SK-N-SH treated with all-trans-retinoic acid at 6 μM for 48 hours (cell line): Measurements from ENCODE around the gene HTR1A.

Source experiments
- ATAC-seq: fragments of 200-7000 bp; cut with Tn5 transposase; 3 replicates; pipeline ENCODE4 v1.9.1; 2020; ENCODE audit warnings: mild to moderate bottlenecking, moderate library complexity
- ARNTL ChIP-seq: fragments of 450-650 bp; formaldehyde crosslinking; IDR thresholded peaks from 2 replicates; pipeline ENCODE4 v1.5.0; 2020; ENCODE audit warnings: low read depth, mild to moderate bottlenecking, moderate library complexity, borderline replicate concordance
- BACH2 ChIP-seq: fragments of 250-450 bp; sonication (Bioruptor Pico); IDR thresholded peaks from 2 replicates; pipeline ENCODE4 v1.9.0; 2021; ENCODE audit warnings: mild to moderate bottlenecking, borderline replicate concordance
- CSDC2 ChIP-seq: fragments of 250-450 bp; sonication (Bioruptor Pico); IDR thresholded peaks from 2 replicates; pipeline ENCODE4 v1.5.0; 2020; ENCODE audit warnings: mild to moderate bottlenecking, moderate library complexity
- ESRRG ChIP-seq: fragments of 250-450 bp; sonication (Bioruptor Pico); IDR thresholded peaks from 2 replicates; pipeline ENCODE4 v1.6.1; 2021; ENCODE audit warnings: mild to moderate bottlenecking
- GLIS3 ChIP-seq: fragments of 250-450 bp; sonication (Bioruptor Pico); IDR thresholded peaks from 2 replicates; pipeline ENCODE4 v1.5.0; 2020; ENCODE audit warnings: mild to moderate bottlenecking, moderate library complexity
- ISL1 ChIP-seq: fragments of 250-450 bp; sonication (Bioruptor Pico); IDR thresholded peaks from 2 replicates; pipeline ENCODE4 v2.1.2; 2022; ENCODE audit warnings: mild to moderate bottlenecking, moderate library complexity
- OSR1 ChIP-seq: fragments of 250-450 bp; sonication (Bioruptor Pico); IDR thresholded peaks from 2 replicates; pipeline ENCODE4 v1.8.0; 2022; ENCODE audit warnings: moderate library complexity, mild to moderate bottlenecking, inconsistent platforms
- RARB ChIP-seq: fragments of 250-450 bp; sonication (Bioruptor Pico); IDR thresholded peaks from 2 replicates; pipeline ENCODE4 v1.8.0; 2021; ENCODE audit warnings: mild to moderate bottlenecking, moderate library complexity
- SNAI2 ChIP-seq: fragments of 250-450 bp; sonication (Bioruptor Pico); IDR thresholded peaks from 2 replicates; pipeline ENCODE4 v1.5.0; 2020; ENCODE audit warnings: mild to moderate bottlenecking, moderate library complexity
- TOX ChIP-seq: fragments of 250-450 bp; sonication (Bioruptor Pico); IDR thresholded peaks from 2 replicates; pipeline ENCODE4 v1.8.0; 2021; ENCODE audit warnings: mild to moderate bottlenecking, moderate library complexity, borderline replicate concordance
- ZFP3 ChIP-seq: fragments of 250-450 bp; sonication (Bioruptor Pico); IDR thresholded peaks from 2 replicates; pipeline ENCODE4 v1.5.0; 2020; ENCODE audit warnings: mild to moderate bottlenecking, moderate library complexity
- ZFP30 ChIP-seq: fragments of 450-650 bp; formaldehyde crosslinking; IDR thresholded peaks from 2 replicates; pipeline ENCODE4 v1.5.0; 2022; ENCODE audit warnings: mild to moderate bottlenecking, moderate library complexity
- ZNF565 ChIP-seq: fragments of 450-650 bp; formaldehyde crosslinking; conservative IDR thresholded peaks from 2 replicates; pipeline ENCODE4 v1.5.0; 2020; ENCODE audit warnings: low read depth, mild to moderate bottlenecking, moderate library complexity
- ZNF70 ChIP-seq: fragments of 450-650 bp; formaldehyde crosslinking; IDR thresholded peaks from 2 replicates; pipeline ENCODE4 v1.5.0; 2020; ENCODE audit warnings: mild to moderate bottlenecking, moderate library complexity
- TF ChIP-seq, protein P1 (sequence below): fragments of 250-450 bp; sonication (Bioruptor Pico); IDR thresholded peaks from 2 replicates; pipeline ENCODE4 v1.5.1; 2021; ENCODE audit warnings: mild to moderate bottlenecking, moderate library complexity
- TF ChIP-seq, protein P2 (sequence below): fragments of 250-450 bp; sonication (Bioruptor Pico); IDR thresholded peaks from 2 replicates; pipeline ENCODE4 v1.8.0; 2021; ENCODE audit warnings: low read depth, mild to moderate bottlenecking, moderate library complexity, borderline replicate concordance
- TF ChIP-seq, protein P3 (sequence below): fragments of 250-450 bp; sonication (Bioruptor Pico); IDR thresholded peaks from 2 replicates; pipeline ENCODE4 v1.5.1; 2020; ENCODE audit warnings: low read depth, mild to moderate bottlenecking, moderate library complexity
- TF ChIP-seq, protein P4 (sequence below): fragments of 250-450 bp; sonication (Bioruptor Pico); IDR thresholded peaks from 2 replicates; pipeline ENCODE4 v1.5.0; 2020; ENCODE audit warnings: mild to moderate bottlenecking, moderate library complexity
- TF ChIP-seq, protein P5 (sequence below): fragments of 250-450 bp; sonication (Bioruptor Pico); IDR thresholded peaks from 2 replicates; pipeline ENCODE4 v1.8.0; 2020; ENCODE audit warnings: mild to moderate bottlenecking, moderate library complexity, borderline replicate concordance

The HTR1A gene

DNA sequence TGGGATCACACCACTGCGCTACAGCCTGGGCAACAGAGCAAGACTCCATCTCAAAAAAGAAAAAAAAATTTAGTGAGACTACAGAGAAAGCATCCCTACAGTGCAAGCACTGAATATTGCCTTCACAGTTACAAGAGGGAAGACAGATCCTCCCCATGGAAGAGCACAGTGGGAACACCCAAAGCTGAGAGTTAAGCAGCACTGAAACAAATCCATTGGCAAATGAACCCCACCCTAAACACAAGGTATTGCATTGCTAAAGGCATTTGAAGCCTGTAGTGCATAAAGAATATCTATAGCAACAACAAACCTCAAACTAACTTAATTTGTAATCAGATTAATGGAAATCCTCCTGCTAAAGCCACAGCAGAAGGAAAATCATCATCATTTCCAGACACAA is 27.1 kb downstream of the HTR1A start (continued):
- TF ChIP-seq, protein P1, sequence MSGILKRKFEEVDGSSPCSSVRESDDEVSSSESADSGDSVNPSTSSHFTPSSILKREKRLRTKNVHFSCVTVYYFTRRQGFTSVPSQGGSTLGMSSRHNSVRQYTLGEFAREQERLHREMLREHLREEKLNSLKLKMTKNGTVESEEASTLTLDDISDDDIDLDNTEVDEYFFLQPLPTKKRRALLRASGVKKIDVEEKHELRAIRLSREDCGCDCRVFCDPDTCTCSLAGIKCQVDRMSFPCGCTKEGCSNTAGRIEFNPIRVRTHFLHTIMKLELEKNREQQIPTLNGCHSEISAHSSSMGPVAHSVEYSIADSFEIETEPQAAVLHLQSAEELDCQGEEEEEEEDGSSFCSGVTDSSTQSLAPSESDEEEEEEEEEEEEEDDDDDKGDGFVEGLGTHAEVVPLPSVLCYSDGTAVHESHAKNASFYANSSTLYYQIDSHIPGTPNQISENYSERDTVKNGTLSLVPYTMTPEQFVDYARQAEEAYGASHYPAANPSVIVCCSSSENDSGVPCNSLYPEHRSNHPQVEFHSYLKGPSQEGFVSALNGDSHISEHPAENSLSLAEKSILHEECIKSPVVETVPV (CRISPR knock-in tag) = no peak
- TF ChIP-seq ZNF70 = no peak
- no peak for TF ChIP-seq ISL1 (CRISPR knock-in tag)
- TF ChIP-seq, protein P2, sequence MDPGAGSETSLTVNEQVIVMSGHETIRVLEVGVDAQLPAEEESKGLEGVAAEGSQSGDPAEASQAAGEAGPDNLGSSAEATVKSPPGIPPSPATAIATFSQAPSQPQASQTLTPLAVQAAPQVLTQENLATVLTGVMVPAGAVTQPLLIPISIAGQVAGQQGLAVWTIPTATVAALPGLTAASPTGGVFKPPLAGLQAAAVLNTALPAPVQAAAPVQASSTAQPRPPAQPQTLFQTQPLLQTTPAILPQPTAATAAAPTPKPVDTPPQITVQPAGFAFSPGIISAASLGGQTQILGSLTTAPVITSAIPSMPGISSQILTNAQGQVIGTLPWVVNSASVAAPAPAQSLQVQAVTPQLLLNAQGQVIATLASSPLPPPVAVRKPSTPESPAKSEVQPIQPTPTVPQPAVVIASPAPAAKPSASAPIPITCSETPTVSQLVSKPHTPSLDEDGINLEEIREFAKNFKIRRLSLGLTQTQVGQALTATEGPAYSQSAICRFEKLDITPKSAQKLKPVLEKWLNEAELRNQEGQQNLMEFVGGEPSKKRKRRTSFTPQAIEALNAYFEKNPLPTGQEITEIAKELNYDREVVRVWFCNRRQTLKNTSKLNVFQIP = no peak
- TF ChIP-seq OSR1 (CRISPR knock-in tag) = no peak
- no peak for TF ChIP-seq SNAI2 (CRISPR knock-in tag)

DNA sequence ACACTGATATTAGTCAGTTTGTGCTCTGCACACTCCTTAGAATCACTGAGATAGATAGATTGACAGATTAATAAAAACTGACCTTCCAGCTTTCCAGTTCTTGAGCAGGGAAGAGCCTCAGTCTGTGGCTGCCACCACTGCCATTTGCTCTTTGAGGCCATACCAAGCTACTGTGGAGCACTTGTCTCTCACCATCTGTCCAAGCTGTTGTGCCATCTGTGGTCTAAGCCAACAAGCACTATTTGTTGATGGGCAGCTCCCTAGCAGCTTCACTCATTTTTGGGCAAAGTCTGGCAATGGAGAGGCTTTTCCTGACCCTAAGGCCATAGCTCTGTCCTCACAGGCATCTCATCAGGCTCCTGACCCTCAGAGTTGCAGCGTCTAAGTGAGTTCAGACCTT is 30.4 kb downstream of the HTR1A start:
- no peak for ATAC-seq
- TF ChIP-seq, protein P3, sequence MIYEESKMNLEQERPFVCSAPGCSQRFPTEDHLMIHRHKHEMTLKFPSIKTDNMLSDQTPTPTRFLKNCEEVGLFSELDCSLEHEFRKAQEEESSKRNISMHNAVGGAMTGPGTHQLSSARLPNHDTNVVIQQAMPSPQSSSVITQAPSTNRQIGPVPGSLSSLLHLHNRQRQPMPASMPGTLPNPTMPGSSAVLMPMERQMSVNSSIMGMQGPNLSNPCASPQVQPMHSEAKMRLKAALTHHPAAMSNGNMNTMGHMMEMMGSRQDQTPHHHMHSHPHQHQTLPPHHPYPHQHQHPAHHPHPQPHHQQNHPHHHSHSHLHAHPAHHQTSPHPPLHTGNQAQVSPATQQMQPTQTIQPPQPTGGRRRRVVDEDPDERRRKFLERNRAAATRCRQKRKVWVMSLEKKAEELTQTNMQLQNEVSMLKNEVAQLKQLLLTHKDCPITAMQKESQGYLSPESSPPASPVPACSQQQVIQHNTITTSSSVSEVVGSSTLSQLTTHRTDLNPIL (CRISPR knock-in tag) = no peak
- TF ChIP-seq ZFP30 (CRISPR knock-in tag) (no peak), ZNF70 (no peak), OSR1 (CRISPR knock-in tag) (no peak), ARNTL (no peak), ZNF565 (CRISPR knock-in tag) (no peak), BACH2 (CRISPR knock-in tag) (no peak), CSDC2 (CRISPR knock-in tag) (no peak), SNAI2 (CRISPR knock-in tag) (no peak), ESRRG (CRISPR knock-in tag) (no peak), ZFP3 (CRISPR knock-in tag) (no peak), RARB (CRISPR knock-in tag) (no peak), TOX (CRISPR knock-in tag) (no peak)
- TF ChIP-seq, protein P1 (CRISPR knock-in tag) = no peak
- TF ChIP-seq, protein P4, sequence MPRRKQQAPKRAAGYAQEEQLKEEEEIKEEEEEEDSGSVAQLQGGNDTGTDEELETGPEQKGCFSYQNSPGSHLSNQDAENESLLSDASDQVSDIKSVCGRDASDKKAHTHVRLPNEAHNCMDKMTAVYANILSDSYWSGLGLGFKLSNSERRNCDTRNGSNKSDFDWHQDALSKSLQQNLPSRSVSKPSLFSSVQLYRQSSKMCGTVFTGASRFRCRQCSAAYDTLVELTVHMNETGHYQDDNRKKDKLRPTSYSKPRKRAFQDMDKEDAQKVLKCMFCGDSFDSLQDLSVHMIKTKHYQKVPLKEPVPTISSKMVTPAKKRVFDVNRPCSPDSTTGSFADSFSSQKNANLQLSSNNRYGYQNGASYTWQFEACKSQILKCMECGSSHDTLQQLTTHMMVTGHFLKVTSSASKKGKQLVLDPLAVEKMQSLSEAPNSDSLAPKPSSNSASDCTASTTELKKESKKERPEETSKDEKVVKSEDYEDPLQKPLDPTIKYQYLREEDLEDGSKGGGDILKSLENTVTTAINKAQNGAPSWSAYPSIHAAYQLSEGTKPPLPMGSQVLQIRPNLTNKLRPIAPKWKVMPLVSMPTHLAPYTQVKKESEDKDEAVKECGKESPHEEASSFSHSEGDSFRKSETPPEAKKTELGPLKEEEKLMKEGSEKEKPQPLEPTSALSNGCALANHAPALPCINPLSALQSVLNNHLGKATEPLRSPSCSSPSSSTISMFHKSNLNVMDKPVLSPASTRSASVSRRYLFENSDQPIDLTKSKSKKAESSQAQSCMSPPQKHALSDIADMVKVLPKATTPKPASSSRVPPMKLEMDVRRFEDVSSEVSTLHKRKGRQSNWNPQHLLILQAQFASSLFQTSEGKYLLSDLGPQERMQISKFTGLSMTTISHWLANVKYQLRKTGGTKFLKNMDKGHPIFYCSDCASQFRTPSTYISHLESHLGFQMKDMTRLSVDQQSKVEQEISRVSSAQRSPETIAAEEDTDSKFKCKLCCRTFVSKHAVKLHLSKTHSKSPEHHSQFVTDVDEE (CRISPR knock-in tag) = no peak
- TF ChIP-seq, protein P5, sequence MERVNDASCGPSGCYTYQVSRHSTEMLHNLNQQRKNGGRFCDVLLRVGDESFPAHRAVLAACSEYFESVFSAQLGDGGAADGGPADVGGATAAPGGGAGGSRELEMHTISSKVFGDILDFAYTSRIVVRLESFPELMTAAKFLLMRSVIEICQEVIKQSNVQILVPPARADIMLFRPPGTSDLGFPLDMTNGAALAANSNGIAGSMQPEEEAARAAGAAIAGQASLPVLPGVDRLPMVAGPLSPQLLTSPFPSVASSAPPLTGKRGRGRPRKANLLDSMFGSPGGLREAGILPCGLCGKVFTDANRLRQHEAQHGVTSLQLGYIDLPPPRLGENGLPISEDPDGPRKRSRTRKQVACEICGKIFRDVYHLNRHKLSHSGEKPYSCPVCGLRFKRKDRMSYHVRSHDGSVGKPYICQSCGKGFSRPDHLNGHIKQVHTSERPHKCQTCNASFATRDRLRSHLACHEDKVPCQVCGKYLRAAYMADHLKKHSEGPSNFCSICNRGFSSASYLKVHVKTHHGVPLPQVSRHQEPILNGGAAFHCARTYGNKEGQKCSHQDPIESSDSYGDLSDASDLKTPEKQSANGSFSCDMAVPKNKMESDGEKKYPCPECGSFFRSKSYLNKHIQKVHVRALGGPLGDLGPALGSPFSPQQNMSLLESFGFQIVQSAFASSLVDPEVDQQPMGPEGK = no peak
- TF ChIP-seq, protein P2 = no peak

DNA sequence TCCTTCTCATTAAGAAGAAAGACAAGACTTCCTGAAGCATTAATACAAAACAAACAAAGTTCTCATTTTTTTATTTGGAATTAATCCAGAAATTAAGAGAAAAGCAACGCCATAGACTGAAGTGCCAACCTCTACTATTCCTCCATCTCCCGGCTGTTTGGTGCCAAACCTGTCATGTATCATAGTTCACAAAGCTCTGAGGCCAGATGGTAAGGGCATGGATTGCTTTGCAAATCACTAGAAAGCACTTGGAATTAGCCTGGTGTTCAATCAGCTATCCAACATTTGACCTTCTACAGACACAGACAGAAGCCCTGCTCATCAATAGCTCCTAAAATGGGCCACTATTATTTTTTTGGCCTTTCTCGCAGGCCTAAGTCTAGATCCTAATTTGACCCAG is 33.8 kb downstream of the HTR1A start:
- no peak for ATAC-seq
- TF ChIP-seq, protein P2 = no peak
- no peak for TF ChIP-seq ZNF565 (CRISPR knock-in tag)
- no peak for TF ChIP-seq GLIS3 (CRISPR knock-in tag)
- TF ChIP-seq, protein P1 (CRISPR knock-in tag) = no peak
- no peak for TF ChIP-seq TOX (CRISPR knock-in tag)
